Heart right ventricle (tissue), 16 donors: ENCODE measurements around the gene UTP18. TPM values are rescaled to one million over a fixed set of nuclear protein-coding genes. Genes with fewer than 3 reads are reported as not detected.

ENCODE experiments used
- ATAC-seq, 8 donors: fragments of 200-7000 bp; cut with Tn5 transposase; one replicate each; pipeline ENCODE4 v1.9.1; 2020; ENCODE audit warnings: mild to moderate bottlenecking in 8 of 8, moderate library complexity in 8 of 8, moderate number of reproducible peaks in 1 of 8
- DNase-seq, 2 donors: peaks; one replicate each; pipeline ENCODE4 v3.0.0-alpha.2; 2020
- H3K27ac ChIP-seq, 10 donors: fragments of 200-600 bp; sonication (generic) in 2 of 10; one replicate each; pipeline versions ENCODE4 v1.5.0 to v1.8.0; 2020 to 2022; ENCODE audit warnings: mild to moderate bottlenecking in 3 of 10
- H3K27me3 ChIP-seq, 7 donors: fragments of 200-600 bp; one replicate each; pipeline ENCODE4 v1.8.0; 2021 to 2022; ENCODE audit warnings: mild to moderate bottlenecking in 2 of 7
- H3K36me3 ChIP-seq, 9 donors: fragments of 200-600 bp; sonication (generic) in 1 of 9; one replicate each; pipeline versions ENCODE4 v1.5.0 to v1.8.0; 2020 to 2022; ENCODE audit warnings: mild to moderate bottlenecking in 2 of 9
- H3K4me1 ChIP-seq, 9 donors: fragments of 200-600 bp; sonication (generic) in 1 of 9; one replicate each; pipeline versions ENCODE4 v1.5.0 to v1.8.0; 2020 to 2022; ENCODE audit warnings: mild to moderate bottlenecking in 4 of 9
- H3K4me3 ChIP-seq, 10 donors: fragments of 200-600 bp; sonication (generic) in 2 of 10; one replicate each; pipeline versions ENCODE4 v1.5.0 to v1.8.0; 2020 to 2022; ENCODE audit warnings: mild to moderate bottlenecking in 7 of 10, moderate library complexity in 2 of 10
- H3K9me3 ChIP-seq, 11 donors: fragments of 200-600 bp in 10 of 11; sonication (generic) in 2 of 11; one replicate each; pipeline versions ENCODE4 v1.5.0 to v1.8.0; 2013 to 2022; ENCODE audit warnings: mild to moderate bottlenecking in 2 of 11, control low read depth in 1 of 11, moderate library complexity in 1 of 11
- WGBS, 2 donors: extraction: QIAGEN DNeasy Blood & Tissue Kit; methylation state at CpG; one replicate each; pipeline ENCODE4 v1.1.7; 2013; ENCODE audit warnings: inconsistent platforms in 1 of 2; 5-methylcytosine and 5-hydroxymethylcytosine counted together
- intact Hi-C, 10 donors: fragments of 100-400 bp; cut with DNase I; formaldehyde crosslinking; loops; one replicate each; pipeline versions ENCODE4 v1.11.1 to v1.14.2; 2022
- polyA plus RNA-seq, 2 donors: library from polyadenylated mRNA; stranded (reverse); fragments of 200-250 nt; gene quantifications; one replicate each; pipeline ENCODE4 v1.2.3, GENCODE V29; 2013
- total RNA-seq, 10 donors: library from RNA; stranded (reverse); fragmentation: NEBNext Ultra II Directional in 3 of 10; extraction: Animal tissue kit (Norgen Biotek cat#: 25700) in 3 of 10; gene quantifications; one replicate each; pipeline versions ENCODE4 v1.2.1 to v1.2.4, GENCODE V29; 2021 to 2023
- TF ChIP-seq, protein P1 (sequence below), 9 donors: fragments of 200-600 bp; sonication (generic) in 2 of 9; IDR thresholded peaks; one replicate each; pipeline versions ENCODE4 v1.5.0 to v1.8.0; 2021 to 2022; ENCODE audit warnings: antibody characterized with exemption in 9 of 9, mild to moderate bottlenecking in 5 of 9, moderate library complexity in 1 of 9
- donor health status: Arrhythmogenic right ventricular cardiomyopathy.
- donor health status: ischemic (EF 13 %, LVEDD 7.1; RV severe dilation, severe dysfunction).
- donor health status: healthy with polysubstance abuse.
- donor health status: DM: no; HTN: yes; CAD: no.
- donor health status: DM: no; HTN: no; CAD: no.
- donor health status: ischemic (EF 25% LVEDD 6.9; RV normal size, moderate dysfunction).
- donor health status: ischemic (EF 25% LVEDD 5.7; RV mildly dilated, moderate dysfunction).
- donor health status: healthy.
- donor health status: DM: yes; HTN: yes; CAD: no.
- donor health status: Ischemic cardiomyopathy.
- donor health status: ischemic (EF 35%, LVEDD 5.7; RV mildly dilated, moderate dysfunction).
- donor health status: nonischemic (EF 11% LVEDD 7.7; RV severe dilation, severe dysfunction).
- donor health status: DM: yes; HTN: yes; CAD: no.
- donor health status: PGD.
- donor health status: ischemic (EF 29% LVEDD 5.4; RV normal size, mild dysfunction).
- donor health status: nonischemic (EF 23%, LVEDD 6.1; RV moderate dilation, normal function).

UTP18 gene
- total and polyA plus RNA-seq, 12 donors: 4.8 to 13.4 (median 8.1) TPM

- TF ChIP-seq, protein P1, sequence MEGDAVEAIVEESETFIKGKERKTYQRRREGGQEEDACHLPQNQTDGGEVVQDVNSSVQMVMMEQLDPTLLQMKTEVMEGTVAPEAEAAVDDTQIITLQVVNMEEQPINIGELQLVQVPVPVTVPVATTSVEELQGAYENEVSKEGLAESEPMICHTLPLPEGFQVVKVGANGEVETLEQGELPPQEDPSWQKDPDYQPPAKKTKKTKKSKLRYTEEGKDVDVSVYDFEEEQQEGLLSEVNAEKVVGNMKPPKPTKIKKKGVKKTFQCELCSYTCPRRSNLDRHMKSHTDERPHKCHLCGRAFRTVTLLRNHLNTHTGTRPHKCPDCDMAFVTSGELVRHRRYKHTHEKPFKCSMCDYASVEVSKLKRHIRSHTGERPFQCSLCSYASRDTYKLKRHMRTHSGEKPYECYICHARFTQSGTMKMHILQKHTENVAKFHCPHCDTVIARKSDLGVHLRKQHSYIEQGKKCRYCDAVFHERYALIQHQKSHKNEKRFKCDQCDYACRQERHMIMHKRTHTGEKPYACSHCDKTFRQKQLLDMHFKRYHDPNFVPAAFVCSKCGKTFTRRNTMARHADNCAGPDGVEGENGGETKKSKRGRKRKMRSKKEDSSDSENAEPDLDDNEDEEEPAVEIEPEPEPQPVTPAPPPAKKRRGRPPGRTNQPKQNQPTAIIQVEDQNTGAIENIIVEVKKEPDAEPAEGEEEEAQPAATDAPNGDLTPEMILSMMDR (IDR thresholded peaks at IDR 0.05): no peak
- no peak for ATAC-seq
- WGBS, 2 donors: 80 to 86% methylated on average over 4 of the region's 4 CpGs
- H3K27me3 ChIP-seq: no peaks in the 10 kb centered on the region
- peaks cover 0 to 6% (median 0%) of the 10 kb centered on the region in 9 donors for H3K36me3 ChIP-seq
- DNase-seq: no peak
- no peak overlapping the region for H3K27ac ChIP-seq
- no peaks in the 10 kb centered on the region for H3K4me1 ChIP-seq
- no peaks in the 10 kb centered on the region for H3K9me3 ChIP-seq
- intact Hi-C loops: no loop called here
- no peak overlapping the region for H3K4me3 ChIP-seq
Observed at GRCh38 chr17:51244041-51244440, 16.3 kb upstream of the UTP18 start.

DNA sequence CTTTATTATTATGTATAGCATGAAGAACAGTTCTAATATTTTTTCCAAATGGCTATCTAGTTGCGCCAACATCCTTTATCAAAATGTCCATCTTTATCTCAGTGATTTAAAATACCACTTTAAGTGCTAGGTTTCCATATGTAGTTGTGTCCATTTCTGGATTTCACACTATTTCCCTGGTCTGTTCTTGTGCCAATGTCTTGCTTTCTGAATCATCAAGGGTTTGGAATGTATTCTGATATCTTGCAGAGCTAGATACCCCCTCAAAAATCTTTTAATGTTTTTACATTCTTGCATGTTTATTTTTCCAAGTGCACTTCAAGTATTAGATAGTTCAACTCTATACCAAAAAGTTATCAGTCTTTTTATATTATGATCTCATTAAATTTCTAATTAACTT, 14.8 kb upstream of the UTP18 start:
- Histone ChIP-seq H3K4me1 (no peaks in the 10 kb centered on the region), H3K9me3 (no peaks in the 10 kb centered on the region), H3K36me3 (peaks cover 0 to 6% (median 0%) of the 10 kb centered on the region in 9 donors), H3K27ac (no peak overlapping the region), H3K4me3 (no peak overlapping the region), H3K27me3 (no peaks in the 10 kb centered on the region)
- ATAC-seq: no peak
- 96 to 100% methylated on average over 1 of the region's 1 CpG for WGBS, 2 donors
- intact Hi-C loops: no loop called here
- TF ChIP-seq, protein P1 (IDR thresholded peaks at IDR 0.05): no peak
- no peak for DNase-seq

DNA sequence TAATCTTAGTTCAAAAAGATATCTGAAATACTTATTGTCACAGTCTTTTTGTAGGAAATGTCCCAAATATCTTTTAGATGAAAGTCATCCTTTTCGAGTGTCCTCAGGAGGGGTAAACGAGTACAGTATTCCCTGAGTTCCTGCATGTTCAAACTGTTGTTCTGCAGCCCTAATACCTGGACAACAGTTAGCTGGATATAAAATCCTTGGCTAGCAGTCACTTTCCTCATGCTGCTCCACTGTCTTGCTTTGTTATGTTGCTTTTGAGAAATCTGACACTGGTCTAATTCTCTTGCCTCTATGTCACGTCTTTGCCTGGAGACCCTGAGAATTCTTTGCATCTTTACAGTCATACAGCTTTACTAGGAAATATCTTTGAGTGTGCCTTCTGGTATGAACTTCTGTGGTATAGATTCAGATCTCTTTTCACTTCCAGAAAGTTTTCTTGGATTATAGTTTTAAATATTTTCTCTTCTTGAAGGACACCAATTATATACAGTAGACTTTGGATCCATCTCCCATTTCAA, 10.0 kb upstream of the UTP18 start:
- intact Hi-C loops: no loop called here

GRCh38 chr17:51251010-51251409, 9.3 kb upstream of the UTP18 start:
- Histone ChIP-seq H3K4me3 (no peak overlapping the region), H3K27me3 (no peaks in the 10 kb centered on the region), H3K9me3 (no peaks in the 10 kb centered on the region), H3K4me1 (peaks cover 0 to 21% (median 7%) of the 10 kb centered on the region in 9 donors), H3K36me3 (peaks cover 0 to 48% (median 7%) of the 10 kb centered on the region in 9 donors), H3K27ac (no peak overlapping the region)
- intact Hi-C loops: no loop called here
- TF ChIP-seq, protein P1 (IDR thresholded peaks at IDR 0.05): no peak
- DNase-seq (no peak), ATAC-seq (no peak)

More for the DNA sequence above, 10.0 kb upstream of the UTP18 start:
- Histone ChIP-seq H3K4me1 (peaks cover 0 to 15% (median 5%) of the 10 kb centered on the region in 9 donors), H3K27me3 (no peaks in the 10 kb centered on the region), H3K36me3 (peaks cover 0 to 41% (median 7%) of the 10 kb centered on the region in 9 donors), H3K27ac (no peak overlapping the region), H3K4me3 (no peak overlapping the region), H3K9me3 (no peaks in the 10 kb centered on the region)
- DNase-seq: no peak
- TF ChIP-seq, protein P1 (IDR thresholded peaks at IDR 0.05): no peak
- 97 to 99% methylated on average over 3 of the region's 3 CpGs for WGBS, 2 donors
- no peak for ATAC-seq
